GM18502 (cell line): ENCODE results near the gene TPD52L1.
"Not testable (repeated sequence)": the region's sequence is repeated elsewhere in the genome, so short reads cannot be mapped to it uniquely, and the experiment has no call there.

Experiments
- ATAC-seq: cut with Tn5 transposase; IDR thresholded peaks from one replicate; pipeline ENCODE4 v1.9.1; 2021; ENCODE audit warnings: mild to moderate bottlenecking; ENCODE audit not compliant: unreplicated experiment, poor library complexity

TPD52L1 gene

GRCh38 chr6:125262016-125263013 lies 108.7 kb downstream of the TPD52L1 start:
- no peak for ATAC-seq

GRCh38 chr6:125264476-125264875 lies 110.9 kb downstream of the TPD52L1 start:
- ATAC-seq, result no peak

GRCh38 chr6:125267806-125268523 lies 114.4 kb downstream of the TPD52L1 start:
- no peak for ATAC-seq

- ATAC-seq, result no peak
These were observed 115.2 kb downstream of the TPD52L1 start for GRCh38 chr6:125268765-125269164.

DNA sequence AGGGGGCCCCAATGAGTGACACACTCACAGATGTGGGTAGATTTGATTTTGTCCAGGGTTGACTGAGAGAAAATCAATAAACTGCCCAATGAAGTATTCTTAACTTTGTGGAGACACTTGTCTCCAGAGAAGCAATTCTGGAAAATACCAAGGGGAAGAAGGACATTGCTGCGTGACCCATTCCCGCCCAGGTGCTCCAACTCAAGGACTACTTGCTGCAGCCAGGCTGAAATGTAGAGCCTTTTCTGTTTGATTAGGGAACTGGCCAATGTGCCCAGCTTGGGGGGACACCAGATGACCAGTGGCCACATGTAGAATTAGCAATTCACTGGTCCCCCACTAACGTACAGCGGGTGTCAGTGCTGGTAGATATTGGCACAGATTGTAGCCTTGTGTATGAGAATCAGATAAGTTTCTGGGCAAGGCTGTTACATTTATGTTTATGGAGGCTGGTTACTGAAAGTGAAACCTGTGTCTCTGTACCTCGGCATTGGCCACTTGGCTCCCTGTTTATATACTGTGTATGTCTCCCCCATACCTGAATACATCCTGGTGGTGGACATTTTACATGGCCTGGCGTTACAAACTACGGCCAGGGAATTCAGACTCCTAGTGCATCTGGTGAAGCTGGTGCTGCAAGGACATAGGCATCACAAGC lies 115.9 kb downstream of the TPD52L1 start:
- no peak for ATAC-seq

DNA sequence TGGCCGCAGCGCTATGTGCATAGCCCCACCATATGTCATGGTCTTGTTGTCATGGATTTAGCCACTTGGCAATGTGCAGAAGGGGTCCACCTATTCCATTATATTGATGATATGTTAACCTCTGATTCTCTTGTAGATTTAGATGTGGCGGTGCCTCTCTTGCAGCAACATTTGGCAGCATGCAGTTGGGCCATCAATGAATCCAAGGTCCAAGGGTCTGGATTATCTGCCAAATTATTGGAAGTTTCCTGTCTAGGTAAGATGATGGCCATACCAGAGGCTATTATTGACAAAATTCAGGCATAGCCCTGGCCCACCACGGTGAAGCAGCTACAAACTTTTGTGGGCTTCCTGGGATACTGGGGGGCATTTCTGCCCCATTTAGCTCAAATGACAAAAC lies 116.8 kb downstream of the TPD52L1 start:
- ATAC-seq, result no peak

GRCh38 chr6:125271486-125272159 lies 118.0 kb downstream of the TPD52L1 start:
- ATAC-seq, result no peak

DNA sequence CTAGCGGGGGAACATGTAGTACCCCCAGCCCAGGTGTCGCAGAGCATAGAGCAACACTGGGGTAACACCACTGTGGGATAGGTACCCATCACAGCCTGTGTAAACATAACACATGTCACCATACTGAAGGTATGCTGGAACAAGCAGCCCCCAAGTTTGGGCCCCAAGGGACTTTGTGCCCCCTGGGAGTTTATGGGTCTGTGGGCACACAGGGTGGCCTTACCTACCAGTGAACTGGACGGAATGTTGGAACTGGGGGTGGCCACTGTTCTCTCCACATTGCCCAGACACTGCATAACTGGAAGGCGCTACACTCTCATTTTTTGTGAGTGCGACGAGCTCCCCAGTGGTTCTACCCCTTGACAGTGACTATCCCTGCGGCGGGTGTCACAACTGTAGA lies 119.7 kb downstream of the TPD52L1 start:
- ATAC-seq, result no peak

- ATAC-seq, result no peak
These were observed 120.4 kb downstream of the TPD52L1 start for GRCh38 chr6:125273965-125274364.

DNA sequence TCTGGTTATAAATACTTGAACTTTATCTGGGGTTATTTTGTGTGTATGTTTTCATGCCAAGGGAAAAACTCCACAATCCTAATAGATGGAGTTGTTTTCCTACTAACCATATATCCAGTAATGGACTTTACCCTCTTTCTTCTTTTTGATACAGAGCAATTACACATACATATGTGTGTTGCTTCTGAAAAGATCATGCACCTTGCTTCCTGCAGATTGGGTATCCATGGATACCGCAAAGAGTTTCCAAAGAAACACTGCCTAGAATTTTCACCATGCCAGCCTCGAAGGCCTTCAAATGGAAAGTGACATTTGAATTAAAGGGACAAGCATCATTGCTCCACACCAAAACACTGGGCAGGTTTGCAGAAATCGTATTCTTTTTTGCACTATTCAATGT lies 121.4 kb downstream of the TPD52L1 start:
- no peak for ATAC-seq

- ATAC-seq, result no peak
These were observed 122.2 kb downstream of the TPD52L1 start for GRCh38 chr6:125275779-125276178.

DNA sequence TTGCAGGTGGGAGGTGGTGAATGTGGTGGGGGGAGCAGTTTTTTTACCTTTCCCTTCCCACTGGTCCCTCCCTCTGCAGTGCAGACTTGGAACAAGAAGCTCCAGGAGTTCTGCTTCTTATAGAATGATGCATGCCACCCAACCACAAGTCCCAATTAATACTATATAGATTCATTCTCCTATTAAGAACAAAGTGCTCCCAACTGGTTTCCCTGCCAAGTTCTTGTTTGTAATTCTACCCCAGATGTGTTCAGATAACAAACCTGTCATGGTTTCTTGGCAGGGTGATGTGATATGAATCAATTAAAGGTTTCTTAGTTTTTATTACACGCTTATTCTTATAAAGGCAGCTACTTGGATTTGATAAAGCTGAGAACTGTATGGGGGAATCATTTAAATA lies 124.3 kb downstream of the TPD52L1 start:
- no peak for ATAC-seq

GRCh38 chr6:125279961-125280360 lies 126.4 kb downstream of the TPD52L1 start:
- no peak for ATAC-seq

GRCh38 chr6:125280370-125281035 lies 126.9 kb downstream of the TPD52L1 start:
- ATAC-seq, result not testable (repeated sequence)

DNA sequence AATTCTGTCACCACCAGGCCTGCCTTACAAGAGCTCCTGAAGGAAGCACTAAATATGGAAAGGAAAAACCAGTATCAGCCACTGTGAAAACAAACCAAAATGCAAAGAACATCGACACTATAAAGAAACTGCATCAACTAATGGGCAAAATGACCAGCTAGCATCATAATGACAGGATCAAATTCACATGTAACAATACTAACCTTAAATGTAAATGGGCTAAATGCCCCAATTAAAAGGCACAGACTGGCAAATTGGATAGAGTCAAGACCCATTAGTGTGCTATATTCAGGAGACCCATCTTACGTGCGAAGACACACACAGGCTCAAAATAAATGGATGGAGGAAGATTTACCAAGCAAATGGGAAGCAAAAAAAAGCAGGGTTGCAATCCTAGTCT lies 128.9 kb downstream of the TPD52L1 start:
- not testable (repeated sequence) for ATAC-seq

DNA sequence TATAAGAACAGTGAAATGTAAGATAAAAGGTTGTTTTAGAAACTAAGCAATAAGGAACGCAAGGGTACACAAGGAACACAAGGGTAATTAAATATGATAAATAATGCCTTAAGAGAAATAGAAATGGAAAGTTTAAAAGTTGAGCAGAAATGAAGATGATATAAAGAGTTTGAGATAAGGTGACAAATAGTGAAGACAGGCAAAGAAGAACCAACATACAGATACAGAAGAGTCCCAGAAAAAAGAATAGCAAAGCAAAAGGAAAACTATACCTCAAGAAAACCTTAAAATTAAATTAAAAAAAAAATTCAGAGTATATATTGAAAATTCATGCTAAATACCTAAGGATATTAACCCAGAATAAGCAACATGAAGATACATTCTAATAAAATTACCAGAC lies 131.8 kb downstream of the TPD52L1 start:
- no peak for ATAC-seq

DNA sequence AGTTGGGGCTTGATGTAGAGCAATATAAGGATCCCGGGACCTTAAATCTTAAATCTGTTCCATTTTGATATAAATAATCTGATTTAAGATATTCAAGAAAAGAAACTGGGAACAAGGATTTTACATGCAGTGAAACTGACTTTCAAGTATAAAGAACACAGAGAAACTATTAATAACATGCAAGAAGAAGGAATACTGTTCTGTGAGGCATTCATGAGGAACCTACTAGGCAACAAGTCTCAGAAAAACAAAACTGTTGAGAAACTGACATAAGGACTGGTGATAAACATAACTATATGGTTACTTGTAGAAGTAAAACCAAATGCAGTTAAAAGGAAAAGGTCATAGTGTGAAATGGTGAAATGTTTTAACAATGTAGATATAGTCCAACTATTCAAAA lies 132.4 kb downstream of the TPD52L1 start:
- ATAC-seq, result no peak

DNA sequence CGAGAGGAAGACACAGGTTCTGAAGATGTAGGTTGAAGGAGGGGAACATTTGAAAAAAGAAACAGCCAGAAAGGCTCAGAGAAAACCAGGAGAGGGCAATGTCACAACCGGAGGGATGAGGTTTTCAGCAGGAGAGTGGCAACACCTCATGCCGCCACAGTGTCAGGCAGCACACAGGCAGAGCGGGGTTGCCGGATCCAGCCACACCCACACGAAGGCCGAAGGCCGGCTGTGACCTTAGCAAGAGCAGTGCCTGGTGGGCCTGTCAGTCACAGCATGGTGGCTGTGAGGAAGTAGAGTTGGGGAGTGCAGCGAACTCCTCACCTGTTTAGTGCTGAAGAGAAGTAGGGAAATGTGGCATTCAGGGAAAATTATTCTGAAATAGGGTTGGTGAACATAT lies 134.1 kb downstream of the TPD52L1 start:
- ATAC-seq, result no peak

GRCh38 chr6:125293587-125293986 lies 140.0 kb downstream of the TPD52L1 start:
- no peak for ATAC-seq

DNA sequence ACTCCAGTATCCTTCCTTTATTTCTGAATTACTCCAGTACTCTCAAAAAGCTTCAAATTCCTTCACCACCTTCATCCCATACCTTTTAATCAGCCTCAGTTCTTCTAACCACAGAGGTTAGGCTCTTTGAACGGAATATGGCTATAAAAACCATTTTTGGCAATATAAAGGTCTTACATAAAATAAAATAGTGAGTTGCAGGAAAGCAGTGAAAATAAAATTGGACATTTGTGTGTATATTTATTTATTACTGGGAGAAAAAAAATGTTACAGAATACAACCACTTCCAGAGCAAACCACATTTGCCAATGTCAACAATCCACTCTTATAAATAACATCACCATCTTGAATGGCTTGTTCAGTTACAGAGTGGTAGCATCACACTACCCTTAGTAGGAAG lies 140.5 kb downstream of the TPD52L1 start:
- ATAC-seq, result no peak
